A549 (cell line): ENCODE measurements around the gene LILRB1.

Experiments used
- CBX8 ChIP-seq: fragments of 200-600 bp; sonication (generic); IDR thresholded peaks from 2 replicates; pipeline ENCODE4 v1.6.1; 2016
- CEBPB ChIP-seq, 2 experiments: fragments of >200 bp in 1 of 2; sonication (Bioruptor Twin) in 1 of 2; formaldehyde crosslinking in 1 of 2; IDR thresholded peaks; 2 replicates each; pipeline ENCODE4 v1.6.1; 2012 to 2016
- CHD4 ChIP-seq: fragments of 200-600 bp; sonication (generic); IDR thresholded peaks from 2 replicates; pipeline ENCODE4 v1.6.1; 2016; ENCODE audit warnings: antibody characterized with exemption, mild to moderate bottlenecking, borderline replicate concordance
- EHMT2 ChIP-seq: fragments of 200-600 bp; sonication (generic); IDR thresholded peaks from 2 replicates; pipeline ENCODE4 v1.6.1; 2016; ENCODE audit warnings: antibody characterized with exemption, low read depth, mild to moderate bottlenecking, moderate library complexity
- GATA3 ChIP-seq: IDR thresholded peaks from 2 replicates; pipeline ENCODE4 v1.6.1; 2012; ENCODE audit warnings: borderline replicate concordance
- KDM1A ChIP-seq: fragments of 200-600 bp; sonication (generic); IDR thresholded peaks from 2 replicates; pipeline ENCODE4 v1.6.1; 2016; ENCODE audit warnings: low read depth, mild to moderate bottlenecking
- MAZ ChIP-seq: fragments of 150-350 bp; IDR thresholded peaks from 2 replicates; pipeline ENCODE4 v1.6.1; 2014; ENCODE audit warnings: antibody characterized with exemption, low read depth, low read length, borderline replicate concordance
- POLR2A ChIP-seq: IDR thresholded peaks from 2 replicates; pipeline ENCODE4 v1.6.1; 2012; ENCODE audit warnings: mild to moderate bottlenecking, low read length
- RARB ChIP-seq: fragments of 250-450 bp; sonication (Bioruptor Pico); IDR thresholded peaks from 2 replicates; pipeline ENCODE4 v1.8.0; 2021; ENCODE audit warnings: mild to moderate bottlenecking, moderate library complexity
- ZFP36 ChIP-seq: fragments of 450-650 bp; IDR thresholded peaks from 2 replicates; pipeline ENCODE4 v1.6.1; 2014; ENCODE audit warnings: borderline replicate concordance; ENCODE audit not compliant: partially characterized antibody
- TF ChIP-seq, protein P1 (sequence below): fragments of >200 bp; sonication (Bioruptor Twin); formaldehyde crosslinking; IDR thresholded peaks from 3 replicates; pipeline ENCODE4 v1.5.1; 2016
- TF ChIP-seq, protein P2 (sequence below): IDR thresholded peaks from 2 replicates; pipeline ENCODE4 v1.6.1; 2012

DNA sequence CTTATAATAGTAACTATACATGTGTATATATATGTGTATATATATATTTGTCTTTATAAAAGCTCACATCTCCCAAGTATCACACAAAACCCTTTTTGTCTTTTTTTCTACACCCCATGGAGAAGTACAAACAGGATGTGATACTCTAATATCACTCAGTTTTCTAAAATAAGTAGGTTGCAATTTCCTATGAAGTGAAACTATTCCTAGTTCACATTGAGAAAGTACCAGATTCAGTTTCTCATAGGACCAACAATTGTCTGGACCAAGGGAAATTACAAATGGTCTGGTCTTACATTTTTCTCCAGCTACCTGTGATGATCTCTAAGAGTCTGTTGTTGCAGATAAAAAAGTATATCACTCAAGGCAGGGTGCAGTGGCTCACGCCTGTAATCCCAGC is 17.9 kb upstream of the LILRB1 start:
- TF ChIP-seq, protein P1, sequence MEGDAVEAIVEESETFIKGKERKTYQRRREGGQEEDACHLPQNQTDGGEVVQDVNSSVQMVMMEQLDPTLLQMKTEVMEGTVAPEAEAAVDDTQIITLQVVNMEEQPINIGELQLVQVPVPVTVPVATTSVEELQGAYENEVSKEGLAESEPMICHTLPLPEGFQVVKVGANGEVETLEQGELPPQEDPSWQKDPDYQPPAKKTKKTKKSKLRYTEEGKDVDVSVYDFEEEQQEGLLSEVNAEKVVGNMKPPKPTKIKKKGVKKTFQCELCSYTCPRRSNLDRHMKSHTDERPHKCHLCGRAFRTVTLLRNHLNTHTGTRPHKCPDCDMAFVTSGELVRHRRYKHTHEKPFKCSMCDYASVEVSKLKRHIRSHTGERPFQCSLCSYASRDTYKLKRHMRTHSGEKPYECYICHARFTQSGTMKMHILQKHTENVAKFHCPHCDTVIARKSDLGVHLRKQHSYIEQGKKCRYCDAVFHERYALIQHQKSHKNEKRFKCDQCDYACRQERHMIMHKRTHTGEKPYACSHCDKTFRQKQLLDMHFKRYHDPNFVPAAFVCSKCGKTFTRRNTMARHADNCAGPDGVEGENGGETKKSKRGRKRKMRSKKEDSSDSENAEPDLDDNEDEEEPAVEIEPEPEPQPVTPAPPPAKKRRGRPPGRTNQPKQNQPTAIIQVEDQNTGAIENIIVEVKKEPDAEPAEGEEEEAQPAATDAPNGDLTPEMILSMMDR, result no peak
- no peak for TF ChIP-seq RARB
- no peak for TF ChIP-seq GATA3
- no peak for TF ChIP-seq CHD4
- no peak for TF ChIP-seq ZFP36
- TF ChIP-seq CBX8, result no peak
- TF ChIP-seq POLR2A, result no peak
- no peak for TF ChIP-seq EHMT2
- TF ChIP-seq MAZ, result no peak
- no peak for TF ChIP-seq KDM1A
- TF ChIP-seq, protein P2, sequence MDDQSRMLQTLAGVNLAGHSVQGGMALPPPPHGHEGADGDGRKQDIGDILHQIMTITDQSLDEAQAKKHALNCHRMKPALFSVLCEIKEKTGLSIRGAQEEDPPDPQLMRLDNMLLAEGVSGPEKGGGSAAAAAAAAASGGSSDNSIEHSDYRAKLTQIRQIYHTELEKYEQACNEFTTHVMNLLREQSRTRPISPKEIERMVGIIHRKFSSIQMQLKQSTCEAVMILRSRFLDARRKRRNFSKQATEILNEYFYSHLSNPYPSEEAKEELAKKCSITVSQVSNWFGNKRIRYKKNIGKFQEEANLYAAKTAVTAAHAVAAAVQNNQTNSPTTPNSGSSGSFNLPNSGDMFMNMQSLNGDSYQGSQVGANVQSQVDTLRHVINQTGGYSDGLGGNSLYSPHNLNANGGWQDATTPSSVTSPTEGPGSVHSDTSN, result no peak
- TF ChIP-seq CEBPB (IDR thresholded peaks at IDR 0.05), result no peak
